ENCODE results near the gene PPP2R3A. TPM values are rescaled to one million over a fixed set of nuclear protein-coding genes. Genes with fewer than 3 reads are reported as not detected.
A peak's percentile ranks its signal among the peaks of the same experiment; 100 is the strongest.

Gene PPP2R3A
- total and polyA plus RNA-seq, 9 of the 15 experiments (the other 6 are each of a cell fraction or from before 2014, with no cell fraction given): 0.10 to 0.50 (median 0.24) TPM

GRCh38 chr3:136166507-136166906 is 201.0 kb downstream of the PPP2R3A start:
- H3K4me2 ChIP-seq (ENCODE audit: insufficient read depth, low read length): peak overlapping the region; percentile 49
- H2AFZ ChIP-seq (ENCODE audit: low read depth, low read length): no peak overlapping the region
- ATAC-seq (no peak; the same call in 2 of the 3 replicates), FAIRE-seq (no peak), DNase-seq (ENCODE audit: extremely low read depth in 1 of 4, low spot score in 3 of 4) (no peak)
- peaks cover 99% of the 10 kb centered on the region for H3K79me2 ChIP-seq (ENCODE audit: control insufficient read depth, insufficient read depth, low read length)
- in situ Hi-C loops (cut with MboI) (no loop called here), intact Hi-C loops (cut with micrococcal nuclease) (no loop called here)
- H3K4me1 ChIP-seq (replicated peaks in 1 of 2; ENCODE audit: control insufficient read depth in 2 of 2, insufficient read depth in 2 of 2, low read length in 2 of 2): peaks cover 0 to 8% of the 10 kb centered on the region in 2 experiments; a peak in 3 of 5 replicates
- peaks cover 10% of the 10 kb centered on the region; the same call in 1 of the 2 replicates for H4K20me1 ChIP-seq (replicated peaks; ENCODE audit: control insufficient read depth, insufficient read depth, low read length)
- no peaks in the 10 kb centered on the region for H3K9me1 ChIP-seq (ENCODE audit: control insufficient read depth, insufficient read depth, low read length)
- POLR2A ChIA-PET: no interaction called here
- 29% methylated on average over 3 of the region's 3 CpGs for WGBS (ENCODE audit: insufficient coverage, low coverage, missing lambda C conversion rate)
- TF ChIP-seq JUN (IDR thresholded peaks at IDR 0.05; ENCODE audit: borderline replicate concordance, low read depth, low read length) (no peak), JUN (CRISPR knock-in tag; IDR thresholded peaks at IDR 0.05; ENCODE audit: borderline replicate concordance) (no peak), HEY1 (CRISPR knock-in tag; IDR thresholded peaks at IDR 0.05; ENCODE audit: borderline replicate concordance) (no peak), HNRNPLL (IDR thresholded peaks at IDR 0.05; ENCODE audit: low read depth, low read length, poor library complexity, severe bottlenecking) (no peak), ETV1 (tag; conservative IDR thresholded peaks at IDR 0.05; ENCODE audit: low read depth) (no peak), SUPT5H (IDR thresholded peaks at IDR 0.05) (no peak), IRF1 (CRISPR knock-in tag; IDR thresholded peaks at IDR 0.05; ENCODE audit: borderline replicate concordance) (no peak), ARID2 (IDR thresholded peaks at IDR 0.05) (no peak), ZNF3 (CRISPR knock-in tag; IDR thresholded peaks at IDR 0.05) (no peak), RBFOX2 (IDR thresholded peaks at IDR 0.05; ENCODE audit: low read depth, low read length) (no peak), FOXK2 (conservative IDR thresholded peaks at IDR 0.05 in 1 of 2, IDR thresholded peaks at IDR 0.05 in 1 of 2; ENCODE audit: low read depth in 2 of 2) (no peak), TFAP4 (CRISPR knock-in tag; IDR thresholded peaks at IDR 0.05; ENCODE audit: borderline replicate concordance) (no peak), SAFB2 (IDR thresholded peaks at IDR 0.05; ENCODE audit: borderline replicate concordance, low read depth, low read length, severe bottlenecking) (no peak), RAD51 (IDR thresholded peaks at IDR 0.05; ENCODE audit: borderline replicate concordance, low read depth) (no peak), KDM5B (IDR thresholded peaks at IDR 0.05; ENCODE audit: insufficient replicate concordance, low read depth, low read length) (no peak), SRSF1 (IDR thresholded peaks at IDR 0.05; ENCODE audit: low read depth, low read length) (no peak), ZEB2 (IDR thresholded peaks at IDR 0.05) (no peak), CSDE1 (IDR thresholded peaks at IDR 0.05) (no peak), E2F6 (IDR thresholded peaks at IDR 0.05; ENCODE audit: borderline replicate concordance in 1 of 2, extremely low read depth in 1 of 2, insufficient read depth in 1 of 2, insufficient read length in 1 of 2, low read depth in 1 of 2, low read length in 1 of 2, poor library complexity in 1 of 2, severe bottlenecking in 1 of 2) (no peak), GTF2F1 (IDR thresholded peaks at IDR 0.05; ENCODE audit: low read depth, low read length) (no peak)
- 0 out of 4 replicates have a peak overlapping the region, but pooled peaks of 1 of the 2 experiments have one; percentile 6 for H3K9ac ChIP-seq (ENCODE audit: insufficient read depth in 1 of 2, low read depth in 2 of 2, low read length in 2 of 2)
- H3K27ac ChIP-seq (ENCODE audit: extremely low read depth, low read depth, low read length): no peak overlapping the region
- BruUV-seq (replicated peaks): no TSS peak
- CTCF ChIA-PET (ENCODE audit: low intra/inter-chr PET ratio): no interaction called here
- H3K9me3 ChIP-seq (replicated peaks; ENCODE audit: control insufficient read depth, insufficient read depth, low read depth, low read length): no peaks in the 10 kb centered on the region
- no peak overlapping the region for H3K4me3 ChIP-seq
- no peaks in the 10 kb centered on the region for H3K36me3 ChIP-seq (ENCODE audit: control insufficient read depth, insufficient read depth, low read length)
- no peaks in the 10 kb centered on the region for H3K27me3 ChIP-seq (ENCODE audit: control insufficient read depth in 2 of 2, insufficient read depth in 2 of 2, low read length in 2 of 2)

Measured in K562 (cell line).